Kidney glomerular epithelial cell (primary cell): ENCODE measurements around the gene TBC1D8.

Source experiments
- DNase-seq: peaks from one replicate; lab custom pipeline; 2025; lab: John Stamatoyannopoulos, UW

The TBC1D8 gene

DNA sequence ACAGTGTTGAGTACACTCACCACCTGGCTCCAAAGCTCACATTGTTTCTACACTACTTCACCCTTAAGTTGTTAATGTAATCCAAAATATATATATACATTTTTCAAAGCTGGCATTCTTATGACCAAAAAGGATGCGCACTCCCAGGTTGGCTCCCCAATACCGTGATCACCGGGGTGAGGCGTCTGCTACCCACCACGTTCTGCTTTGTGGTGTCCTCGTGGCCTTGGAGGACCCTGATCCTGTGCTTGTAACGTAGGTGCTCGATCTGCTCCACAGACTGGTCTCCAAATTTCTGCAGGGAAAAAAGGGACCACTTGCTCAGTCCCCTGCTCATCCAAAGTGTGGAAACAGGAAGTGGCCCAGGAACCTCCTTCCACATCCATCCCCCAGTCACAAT lies 123.3 kb downstream of the TBC1D8 start:
- no peak for DNase-seq

GRCh38 chr2:101026923-101027469 lies 124.2 kb downstream of the TBC1D8 start:
- DNase-seq: no peak

DNA sequence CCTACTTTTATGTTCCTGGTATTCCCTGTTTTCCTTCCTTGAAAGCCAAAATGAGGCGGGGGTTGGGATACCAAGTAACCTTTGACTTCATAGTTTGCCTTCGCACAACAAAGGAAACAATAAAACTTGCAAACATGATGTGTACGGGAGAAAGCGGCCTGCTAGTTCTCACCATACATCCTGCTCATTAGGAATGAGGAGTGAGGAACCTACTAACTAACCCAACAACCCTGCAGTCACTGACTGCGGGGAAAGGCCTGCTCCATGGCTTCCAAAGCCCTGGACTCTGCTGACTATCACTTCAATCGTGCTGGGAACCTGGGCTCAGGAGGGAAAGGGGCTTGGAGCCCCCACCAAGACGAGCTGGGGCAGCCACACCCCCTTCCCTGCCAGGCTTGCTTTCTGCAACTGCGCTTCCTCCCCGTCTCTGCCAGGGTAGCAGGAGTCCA lies 124.9 kb downstream of the TBC1D8 start:
- no peak for DNase-seq

- DNase-seq: no peak
These were observed 125.6 kb downstream of the TBC1D8 start for GRCh38 chr2:101025561-101025960.

GRCh38 chr2:101023327-101024107 lies 127.7 kb downstream of the TBC1D8 start:
- DNase-seq: no peak

DNA sequence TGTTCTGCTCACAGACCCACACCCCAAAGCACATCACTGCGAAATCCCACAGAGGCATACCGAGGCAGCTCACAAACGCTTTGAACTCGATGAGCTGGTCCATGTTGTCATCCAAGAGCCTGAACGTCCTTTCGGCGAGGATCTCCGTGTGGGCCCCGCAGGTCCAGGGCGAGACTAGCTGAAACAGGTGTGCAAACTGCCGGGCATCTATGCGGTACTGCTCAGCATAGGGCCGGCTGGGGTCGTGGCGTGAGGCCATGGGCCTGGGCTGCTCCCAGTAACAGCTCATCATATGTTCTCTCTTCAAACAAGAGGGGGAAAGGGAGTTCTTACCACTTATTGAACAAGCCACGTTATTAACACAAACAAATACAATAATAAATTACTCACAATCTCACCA lies 129.0 kb downstream of the TBC1D8 start:
- no peak for DNase-seq

- DNase-seq: no peak
These were observed 132.2 kb downstream of the TBC1D8 start for GRCh38 chr2:101018934-101019333.

GRCh38 chr2:101017371-101017770 lies 133.8 kb downstream of the TBC1D8 start:
- DNase-seq: no peak

DNA sequence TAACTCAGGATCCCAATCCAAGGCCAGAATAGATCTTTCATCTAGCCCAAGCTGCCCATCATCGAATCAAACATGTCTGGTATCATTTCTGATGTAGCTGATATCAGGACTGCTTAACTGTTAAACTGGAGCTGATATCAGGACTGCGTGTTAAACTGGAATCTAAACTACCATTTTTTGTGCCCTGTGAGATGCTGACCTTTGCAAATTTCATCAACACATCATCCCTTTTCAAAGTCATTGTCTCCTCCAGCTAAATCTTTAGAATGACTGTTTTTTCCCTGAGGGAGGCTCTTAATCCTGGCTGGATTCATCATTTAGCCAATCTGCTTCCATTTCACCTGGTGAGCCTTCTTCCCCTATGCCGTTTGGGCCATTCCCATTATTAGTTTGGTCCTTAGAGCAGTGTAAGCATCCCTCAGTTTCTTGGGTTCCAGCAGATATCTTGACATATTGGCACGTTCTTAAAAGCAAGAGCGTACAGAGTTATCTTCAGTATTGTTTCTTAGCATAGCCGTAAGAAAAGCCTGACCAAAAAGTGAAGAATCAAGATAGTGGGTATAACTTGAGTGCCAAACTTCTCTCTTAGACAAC lies 136.8 kb downstream of the TBC1D8 start:
- no peak for DNase-seq

DNA sequence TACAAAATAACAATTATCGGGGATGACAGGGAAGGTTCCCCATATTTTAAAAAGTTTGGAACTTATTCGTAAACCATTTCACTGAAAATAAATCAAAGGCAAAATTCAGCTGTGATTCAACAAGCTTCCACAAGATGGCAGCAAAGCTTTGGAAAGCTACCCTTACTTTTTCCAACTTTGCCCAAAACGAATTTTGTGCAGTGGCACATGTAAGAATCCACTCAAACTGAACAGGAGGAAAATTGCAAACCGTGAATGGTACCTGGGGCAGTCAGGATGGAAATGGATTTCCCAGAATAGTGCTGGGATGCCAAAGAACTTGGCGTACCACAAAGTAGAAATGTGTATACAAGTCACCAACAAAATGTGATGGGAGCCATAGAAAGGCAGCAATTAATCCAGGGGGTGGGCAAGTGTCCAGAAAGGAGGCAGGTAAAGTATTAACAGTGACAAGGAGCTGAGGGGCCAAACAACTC lies 138.4 kb downstream of the TBC1D8 start:
- peak; percentile 26 for DNase-seq

GRCh38 chr2:101012054-101012705 lies 139.0 kb downstream of the TBC1D8 start:
- DNase-seq: no peak

- DNase-seq: no peak
These were observed 140.0 kb downstream of the TBC1D8 start for GRCh38 chr2:101011152-101011551.

GRCh38 chr2:101007415-101008345 lies 143.5 kb downstream of the TBC1D8 start:
- DNase-seq: no peak

- no peak for DNase-seq
These were observed 145.0 kb downstream of the TBC1D8 start for GRCh38 chr2:101006065-101006715.

GRCh38 chr2:101004620-101005325 lies 146.4 kb downstream of the TBC1D8 start:
- no peak for DNase-seq

DNA sequence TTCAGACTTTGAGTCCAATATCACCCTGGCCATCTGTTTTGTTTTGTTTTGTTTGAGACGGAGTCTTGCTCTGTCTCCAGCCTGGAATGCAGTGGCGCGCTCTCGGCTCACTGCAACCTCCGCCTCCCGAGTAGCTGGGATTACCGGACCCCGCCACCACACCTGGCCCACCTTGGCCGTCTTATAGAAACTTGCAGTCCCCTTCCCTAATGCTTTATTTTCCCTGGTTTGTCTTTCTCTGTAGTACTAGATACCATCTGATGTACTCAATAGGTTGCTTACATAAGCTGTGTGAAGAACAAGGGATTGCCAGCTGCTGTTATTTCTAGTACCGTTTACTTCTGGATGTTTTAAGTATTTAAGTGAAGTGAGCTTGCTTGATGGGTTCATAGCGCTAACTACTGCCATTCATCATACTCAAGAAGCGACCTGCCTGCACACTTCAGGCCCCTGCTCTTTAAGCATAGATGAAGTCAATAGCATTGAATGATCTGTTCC lies 147.9 kb downstream of the TBC1D8 start:
- DNase-seq: peak; percentile 54

- no peak for DNase-seq
These were observed 148.5 kb downstream of the TBC1D8 start for GRCh38 chr2:101002562-101003277.

- peak; percentile 95 for DNase-seq
These were observed 149.3 kb downstream of the TBC1D8 start, which contains the start of gene RPL31 for GRCh38 chr2:101001691-101002561. TSS of gene RPL31 (plus strand) at chr2:101002289. CDS start at chr2:101002702, 413 bp downstream.
